NK-92 (cell line): ENCODE data around the gene LINGO1.

Source experiments
- DNase-seq: peaks from one replicate; lab custom pipeline; 2025; ENCODE audit not compliant: unreplicated experiment; lab: John Stamatoyannopoulos, UW

Gene LINGO1, protein sequence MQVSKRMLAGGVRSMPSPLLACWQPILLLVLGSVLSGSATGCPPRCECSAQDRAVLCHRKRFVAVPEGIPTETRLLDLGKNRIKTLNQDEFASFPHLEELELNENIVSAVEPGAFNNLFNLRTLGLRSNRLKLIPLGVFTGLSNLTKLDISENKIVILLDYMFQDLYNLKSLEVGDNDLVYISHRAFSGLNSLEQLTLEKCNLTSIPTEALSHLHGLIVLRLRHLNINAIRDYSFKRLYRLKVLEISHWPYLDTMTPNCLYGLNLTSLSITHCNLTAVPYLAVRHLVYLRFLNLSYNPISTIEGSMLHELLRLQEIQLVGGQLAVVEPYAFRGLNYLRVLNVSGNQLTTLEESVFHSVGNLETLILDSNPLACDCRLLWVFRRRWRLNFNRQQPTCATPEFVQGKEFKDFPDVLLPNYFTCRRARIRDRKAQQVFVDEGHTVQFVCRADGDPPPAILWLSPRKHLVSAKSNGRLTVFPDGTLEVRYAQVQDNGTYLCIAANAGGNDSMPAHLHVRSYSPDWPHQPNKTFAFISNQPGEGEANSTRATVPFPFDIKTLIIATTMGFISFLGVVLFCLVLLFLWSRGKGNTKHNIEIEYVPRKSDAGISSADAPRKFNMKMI

GRCh38 chr15:77632534-77633133 is at the start of gene LINGO1:
TSS of gene LINGO1 (minus strand) at chr15:77632912. CDS start at chr15:77632315, 597 bp downstream.
- DNase-seq = no peak

DNA sequence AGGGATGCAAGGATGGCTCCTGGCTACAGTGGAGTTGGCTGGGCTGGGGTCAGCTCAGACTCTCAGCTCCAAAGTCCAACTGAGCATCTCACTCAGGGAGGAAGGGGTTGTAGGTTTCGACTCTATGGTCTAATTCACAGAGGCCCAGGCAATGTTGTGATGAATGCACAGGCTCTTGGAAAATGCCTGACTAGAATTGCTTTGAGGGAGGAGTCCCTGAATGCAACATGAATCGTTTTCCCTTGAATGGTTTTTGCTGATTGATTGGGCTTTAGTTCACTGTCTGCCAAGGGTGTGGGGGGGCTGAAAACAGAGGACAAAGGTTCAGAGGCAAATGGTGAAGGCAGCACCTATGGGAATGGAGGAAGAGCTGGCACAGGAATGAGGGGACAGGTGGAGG is 48.6 kb upstream of the LINGO1 start:
- DNase-seq = no peak

DNA sequence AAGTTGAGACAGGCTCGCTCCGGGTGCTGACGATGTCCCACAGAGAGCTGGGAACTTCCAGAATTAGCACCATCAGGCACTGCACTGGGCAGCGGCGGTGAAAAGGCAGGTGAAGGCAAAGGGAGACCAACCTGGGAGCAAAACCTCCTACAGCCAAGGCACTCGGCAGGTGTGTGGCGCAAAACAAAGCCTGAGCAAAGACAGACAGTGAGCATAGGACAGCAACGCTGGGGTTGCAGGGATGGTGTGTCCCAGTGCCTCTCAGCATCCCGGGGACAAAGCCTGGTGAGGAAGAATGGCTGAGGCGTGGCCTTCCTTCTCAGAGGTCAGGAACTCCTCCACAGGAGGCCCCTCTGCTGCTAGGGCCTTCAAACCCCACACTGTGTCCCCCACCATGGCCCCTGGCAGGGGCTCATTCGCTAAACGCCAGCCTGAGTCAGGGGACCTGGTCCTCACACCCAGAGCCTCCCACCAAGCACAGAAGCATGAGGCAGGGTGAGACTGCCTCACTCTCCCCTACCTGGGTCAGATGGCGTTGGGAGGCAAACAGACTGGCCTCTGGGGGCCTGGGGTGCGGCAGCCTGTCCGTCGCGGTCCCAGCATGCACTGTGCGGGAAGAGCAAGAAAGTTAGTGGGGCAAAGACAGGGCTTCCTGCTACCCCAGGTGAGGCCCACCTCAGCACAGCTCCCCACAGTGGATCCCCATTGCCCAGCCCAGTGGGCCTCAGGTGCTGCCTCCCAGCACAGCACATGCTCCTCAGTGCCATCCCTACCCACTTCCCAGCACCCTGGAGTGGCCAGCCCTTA is 44.1 kb upstream of the LINGO1 start:
- no peak for DNase-seq

- DNase-seq = no peak
Observed at GRCh38 chr15:77675806-77676415, 43.2 kb upstream of the LINGO1 start.

DNA sequence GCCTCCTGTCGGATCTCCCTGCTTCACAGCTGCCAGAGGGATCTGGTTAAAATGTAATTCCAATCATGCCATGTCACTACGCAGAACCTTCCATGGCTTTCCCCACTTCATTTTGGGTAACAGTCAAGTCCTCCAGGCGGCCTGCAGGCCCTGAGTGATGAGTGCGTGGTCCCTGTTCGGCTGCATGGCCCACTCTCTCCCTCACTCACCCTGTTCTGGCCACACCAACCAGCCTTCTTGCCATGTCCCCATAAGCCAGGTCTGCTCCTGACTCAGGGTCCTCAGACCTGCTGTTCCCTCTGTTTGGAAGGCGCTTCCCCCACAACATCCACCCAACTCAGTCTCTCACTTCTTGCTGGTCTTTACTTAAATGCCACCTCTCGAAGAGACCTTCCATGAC is 41.6 kb upstream of the LINGO1 start:
- DNase-seq = no peak

- DNase-seq = no peak
Observed at GRCh38 chr15:77673866-77674265, 41.2 kb upstream of the LINGO1 start.

DNA sequence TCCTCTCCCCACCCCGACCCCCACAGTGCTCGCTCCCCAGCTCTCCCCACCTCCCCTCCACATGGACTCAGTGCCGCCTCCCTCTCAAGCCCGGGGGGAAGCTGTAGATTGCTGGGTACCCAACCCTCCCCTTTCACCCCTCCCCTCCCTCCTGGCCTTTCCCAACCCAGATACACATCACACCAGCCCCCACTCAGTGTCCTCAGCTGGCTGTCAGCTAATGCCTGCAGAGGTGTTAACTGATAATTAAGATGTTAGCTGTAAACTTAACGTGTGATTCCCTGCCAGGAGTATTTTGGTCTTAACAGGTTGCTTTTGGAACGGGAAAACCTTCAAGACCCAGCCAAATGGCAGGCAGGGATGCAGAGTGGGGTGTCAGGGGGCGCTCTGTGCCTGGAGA is 39.4 kb upstream of the LINGO1 start:
- no peak for DNase-seq

DNA sequence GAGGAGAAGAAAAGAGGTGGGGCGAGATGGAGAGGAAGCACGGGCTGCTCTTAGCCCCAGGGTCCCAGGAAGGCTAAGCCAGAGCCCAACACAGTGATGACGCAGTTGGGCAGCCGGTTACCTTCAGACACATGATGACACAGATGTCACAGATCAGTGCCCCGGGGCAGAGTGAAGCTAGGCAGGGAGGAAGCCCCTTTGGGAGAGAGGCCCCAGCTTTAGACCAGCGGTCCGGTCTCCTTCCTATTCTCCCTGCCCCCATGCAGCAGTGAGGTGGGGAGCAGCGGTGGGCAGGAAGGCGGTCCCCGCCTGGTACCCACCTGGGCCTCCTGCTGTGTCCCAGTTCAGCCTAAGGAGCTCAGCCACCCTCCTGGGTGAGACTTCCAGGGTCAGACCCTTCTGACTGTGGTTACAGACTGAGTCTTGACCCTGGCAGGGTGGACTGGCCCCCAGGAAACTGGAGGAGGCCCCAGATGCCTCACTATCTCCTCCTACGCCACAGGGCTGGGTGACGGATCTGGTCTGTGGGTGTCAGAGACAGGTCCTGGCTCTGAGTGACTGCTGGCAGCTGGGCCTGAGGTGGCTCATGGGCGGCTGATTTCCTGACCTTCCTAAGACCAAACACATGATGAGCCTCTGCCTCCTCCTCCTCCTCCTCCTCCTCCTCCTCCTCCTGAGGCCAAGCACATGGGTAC is 38.8 kb upstream of the LINGO1 start:
- no peak for DNase-seq

DNA sequence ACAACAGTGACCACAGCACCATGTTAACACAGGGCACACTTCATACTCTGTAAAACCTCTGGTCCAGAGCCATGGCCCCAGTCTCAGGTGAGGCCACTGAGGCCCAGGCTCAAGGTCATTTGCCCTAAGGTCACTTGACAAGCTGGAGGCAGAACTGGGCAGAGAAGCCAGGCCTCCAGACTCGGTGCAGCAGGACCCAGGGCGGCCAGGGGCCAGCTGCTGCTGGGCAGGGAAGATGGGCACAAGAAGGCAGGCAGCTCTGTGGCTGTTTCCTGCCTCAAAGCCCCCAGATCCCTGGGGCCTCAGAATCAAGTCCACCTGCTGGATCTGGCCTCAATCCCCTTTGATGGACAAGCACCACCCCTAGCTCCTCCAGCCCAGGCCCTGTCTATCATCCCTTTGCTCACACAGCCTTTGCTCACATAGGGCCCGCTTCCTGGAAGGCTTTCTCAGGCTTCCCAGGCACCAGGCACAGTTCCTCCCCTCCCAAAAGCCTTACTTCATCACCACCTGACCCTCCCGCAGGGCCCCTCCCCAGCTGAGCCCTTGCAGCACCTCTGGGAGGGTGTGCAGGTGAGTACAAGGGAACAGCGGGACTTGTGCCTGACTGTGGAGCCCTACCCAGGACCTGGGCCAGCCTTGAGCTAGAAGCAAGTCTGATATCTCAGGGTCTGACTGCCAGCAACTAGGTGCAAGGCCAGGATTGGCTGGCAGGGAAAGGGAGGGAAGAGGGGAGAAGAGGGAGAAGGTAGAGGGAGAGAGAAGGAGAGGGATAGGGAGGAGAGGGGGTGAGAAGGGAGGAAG is 38.0 kb upstream of the LINGO1 start:
- no peak for DNase-seq

GRCh38 chr15:77669896-77670295 is 37.2 kb upstream of the LINGO1 start:
- no peak for DNase-seq

DNA sequence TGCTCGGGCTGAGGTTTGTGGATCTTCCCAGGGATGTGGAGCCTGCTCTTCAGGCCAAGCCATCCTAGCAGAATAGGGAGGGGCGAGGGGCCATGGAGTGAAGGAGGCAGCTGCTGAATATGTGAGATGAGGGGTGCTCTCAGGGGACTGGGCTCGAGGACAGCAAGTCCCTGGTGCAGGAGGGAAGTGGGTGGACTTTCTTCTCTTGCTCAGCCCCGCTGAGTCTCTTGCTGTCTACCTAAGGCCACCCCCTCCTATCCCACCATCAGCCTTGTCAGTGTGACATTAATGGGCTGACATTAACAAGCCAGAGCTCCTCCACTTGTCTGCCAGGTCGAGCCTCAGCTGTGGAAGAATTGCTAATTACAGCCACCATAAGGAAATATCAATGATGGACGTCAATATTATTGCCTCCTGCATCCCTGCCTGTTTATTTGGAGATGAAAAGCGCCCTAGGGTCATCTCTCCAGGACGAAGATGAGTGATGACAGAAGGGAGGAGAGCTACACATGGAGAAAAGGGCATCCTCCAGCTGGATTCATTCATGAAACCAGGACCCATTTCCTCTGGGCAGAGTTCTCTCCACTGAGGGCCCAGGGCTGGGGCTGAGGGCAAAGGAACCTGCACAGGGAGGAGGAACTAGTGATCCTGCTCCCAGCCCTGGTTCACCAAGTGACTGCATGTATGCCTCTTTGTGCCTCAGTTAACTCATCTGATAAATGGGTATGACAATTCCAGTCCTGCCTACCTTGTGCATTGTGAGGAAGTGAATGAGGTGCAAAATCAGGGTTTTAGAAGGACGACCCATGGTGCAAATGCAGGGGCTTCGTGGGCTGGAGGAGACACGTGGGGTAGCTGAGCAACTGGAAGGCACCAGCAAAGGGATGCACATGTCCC is 34.9 kb upstream of the LINGO1 start:
- DNase-seq = no peak

- no peak for DNase-seq
Observed at GRCh38 chr15:77666296-77666660, 33.6 kb upstream of the LINGO1 start.

DNA sequence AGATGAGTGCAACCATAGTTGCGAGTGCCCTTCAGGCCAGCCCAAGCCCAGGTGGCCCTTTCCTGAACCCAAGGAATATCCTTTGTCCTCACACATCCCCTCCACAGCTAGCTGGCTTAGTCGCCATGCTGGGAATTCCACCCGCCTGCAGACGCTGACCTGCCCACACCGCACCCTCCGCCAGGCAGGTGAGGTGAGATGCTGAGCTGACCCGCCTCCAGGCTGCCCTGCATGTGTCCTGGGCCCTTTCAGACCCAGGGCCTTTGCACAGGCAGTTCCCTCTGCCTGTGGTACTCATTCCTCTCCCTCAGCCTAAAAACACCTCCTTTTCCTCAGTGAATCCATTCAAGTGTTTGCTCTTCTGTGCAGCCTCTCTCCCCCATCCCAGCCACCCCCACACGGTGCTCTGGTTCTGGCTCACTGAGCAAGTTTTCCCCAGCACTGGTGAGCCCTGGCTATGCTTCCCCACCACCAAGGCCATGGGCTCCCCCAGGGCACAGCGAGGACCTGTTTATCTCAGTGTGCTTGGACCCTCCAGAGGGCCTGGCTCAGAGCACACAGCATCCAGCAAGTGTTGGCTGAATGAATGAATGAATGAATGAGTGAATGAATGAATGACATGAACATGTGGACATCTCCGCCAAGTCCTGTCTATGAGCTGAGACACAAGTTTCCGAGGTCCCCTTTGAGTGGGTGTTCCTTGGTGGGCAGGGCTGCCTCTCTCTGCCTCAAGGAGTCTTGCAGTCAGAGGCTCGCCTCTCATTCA is 33.0 kb upstream of the LINGO1 start:
- no peak for DNase-seq

DNA sequence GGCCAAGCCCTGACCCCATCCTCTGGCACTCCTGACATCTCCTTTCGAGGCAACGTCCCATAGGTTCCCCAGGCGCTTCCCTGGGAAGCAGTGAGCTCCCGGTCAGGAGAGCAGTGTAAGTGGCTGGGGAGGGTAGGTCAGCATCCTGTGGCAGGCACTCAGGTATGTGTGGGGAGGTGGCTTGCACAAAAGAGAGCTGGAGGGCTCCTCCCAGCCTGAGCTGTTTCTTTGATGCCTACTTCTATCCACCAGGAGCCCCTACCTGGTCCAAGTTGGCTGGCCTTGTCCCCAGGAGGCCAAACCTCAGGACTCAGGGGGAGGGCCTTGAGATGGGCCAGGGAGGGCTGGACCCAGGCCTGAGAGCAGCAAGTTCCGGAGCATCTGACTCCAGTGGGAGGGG is 31.7 kb upstream of the LINGO1 start:
- no peak for DNase-seq

- no peak for DNase-seq
Observed at GRCh38 chr15:77663256-77663655, 30.5 kb upstream of the LINGO1 start.

DNA sequence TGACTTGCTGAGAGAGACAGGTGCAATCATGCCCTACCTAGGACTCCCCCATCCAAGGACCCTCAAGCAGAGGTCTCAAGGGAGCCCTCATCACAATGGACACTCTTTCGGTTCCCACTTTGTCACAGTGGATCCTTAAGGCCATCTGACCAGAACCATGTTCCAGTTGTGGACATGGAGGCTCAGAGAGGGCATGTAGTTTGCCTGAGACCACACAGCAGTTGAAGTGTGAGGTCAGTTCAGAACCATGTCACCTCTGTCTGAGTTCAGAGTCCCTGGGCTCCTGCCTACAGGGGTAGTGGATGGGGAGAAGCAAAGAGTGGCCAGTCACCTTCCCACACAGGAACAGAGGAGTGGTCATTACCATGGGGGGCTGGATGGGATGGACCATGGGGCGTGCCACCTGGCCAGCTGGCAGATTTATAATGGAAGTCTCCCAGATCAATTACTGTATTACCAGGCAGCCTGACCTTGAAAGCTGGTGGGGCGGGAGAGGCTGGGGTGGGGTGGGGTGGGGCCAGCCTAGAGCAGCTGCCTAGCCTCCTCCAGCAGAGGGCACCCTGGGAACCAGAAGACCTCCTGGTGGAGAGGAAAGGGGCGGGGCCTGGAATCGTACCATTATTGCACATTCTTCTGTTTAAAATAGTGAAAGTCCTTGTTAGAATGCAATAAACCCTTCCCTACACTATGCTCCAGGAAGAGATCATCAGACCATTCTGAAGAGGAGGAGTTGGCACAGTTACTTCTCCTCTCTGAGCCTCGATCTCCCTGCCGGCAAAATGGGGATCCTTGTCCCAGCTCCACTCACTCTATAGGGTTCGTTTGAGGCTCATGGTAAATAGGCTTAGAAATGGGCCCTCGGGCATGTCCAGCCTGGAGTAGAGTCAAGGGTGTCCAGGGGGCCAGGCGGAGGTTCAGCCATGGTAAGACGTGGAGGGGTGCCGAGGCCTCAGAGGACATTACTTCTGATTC is 26.9 kb upstream of the LINGO1 start:
- no peak for DNase-seq

GRCh38 chr15:77658304-77658703 is 25.6 kb upstream of the LINGO1 start:
- no peak for DNase-seq
